ENCODE measurements around the gene PCSK6. TPM values are rescaled to one million over a fixed set of nuclear protein-coding genes. Genes with fewer than 3 reads are reported as not detected.

PCSK6 gene
- total RNA-seq, 1 experiment from 2014 or later = 10.6 TPM

DNA sequence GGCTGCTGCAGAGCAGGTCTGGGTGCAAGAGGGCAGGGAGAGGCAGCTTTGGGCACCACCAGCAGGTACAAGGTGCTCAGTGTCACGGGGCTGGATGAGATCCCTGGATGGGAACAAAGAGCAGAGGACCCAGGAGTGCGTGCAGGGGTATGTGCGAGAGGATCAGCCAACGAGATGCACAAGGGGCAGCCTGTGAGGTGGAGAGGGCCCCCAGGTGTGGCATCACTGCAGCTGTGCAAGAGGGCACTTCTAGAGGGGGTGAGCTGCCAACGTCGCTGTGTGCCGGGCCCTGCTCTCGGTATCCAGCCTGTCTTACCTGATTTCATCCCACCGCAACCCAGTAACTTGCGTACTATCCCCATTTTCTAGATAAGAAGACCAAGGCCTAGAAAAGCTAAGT, 127.1 kb downstream of the PCSK6 start:
- Histone ChIP-seq H3K4me3 (ENCODE audit: low read depth in 2 of 2, low read length in 2 of 2) (no peak overlapping the region), H3K36me3 (ENCODE audit: control insufficient read depth, insufficient read depth, low read length) (no peaks in the 10 kb centered on the region), H3K4me1 (ENCODE audit: control insufficient read depth, insufficient read depth, low read length) (peaks cover 10% of the 10 kb centered on the region), H3K27me3 (ENCODE audit: control insufficient read depth, insufficient read depth, low read length) (no peaks in the 10 kb centered on the region), H3K9me3 (ENCODE audit: control insufficient read depth, insufficient read depth, low read depth, low read length) (no peaks in the 10 kb centered on the region), H3K27ac (ENCODE audit: low read length) (no peak overlapping the region)
- DNase-seq (ENCODE audit: low read depth, low spot score) = no peak
- ATAC-seq = no peak
- intact Hi-C loops (cut with micrococcal nuclease; ENCODE audit: unreplicated experiment) = no loop called here
- TF ChIP-seq, protein P1, sequence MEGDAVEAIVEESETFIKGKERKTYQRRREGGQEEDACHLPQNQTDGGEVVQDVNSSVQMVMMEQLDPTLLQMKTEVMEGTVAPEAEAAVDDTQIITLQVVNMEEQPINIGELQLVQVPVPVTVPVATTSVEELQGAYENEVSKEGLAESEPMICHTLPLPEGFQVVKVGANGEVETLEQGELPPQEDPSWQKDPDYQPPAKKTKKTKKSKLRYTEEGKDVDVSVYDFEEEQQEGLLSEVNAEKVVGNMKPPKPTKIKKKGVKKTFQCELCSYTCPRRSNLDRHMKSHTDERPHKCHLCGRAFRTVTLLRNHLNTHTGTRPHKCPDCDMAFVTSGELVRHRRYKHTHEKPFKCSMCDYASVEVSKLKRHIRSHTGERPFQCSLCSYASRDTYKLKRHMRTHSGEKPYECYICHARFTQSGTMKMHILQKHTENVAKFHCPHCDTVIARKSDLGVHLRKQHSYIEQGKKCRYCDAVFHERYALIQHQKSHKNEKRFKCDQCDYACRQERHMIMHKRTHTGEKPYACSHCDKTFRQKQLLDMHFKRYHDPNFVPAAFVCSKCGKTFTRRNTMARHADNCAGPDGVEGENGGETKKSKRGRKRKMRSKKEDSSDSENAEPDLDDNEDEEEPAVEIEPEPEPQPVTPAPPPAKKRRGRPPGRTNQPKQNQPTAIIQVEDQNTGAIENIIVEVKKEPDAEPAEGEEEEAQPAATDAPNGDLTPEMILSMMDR (IDR thresholded peaks at IDR 0.05) = no peak
- TF ChIP-seq POLR2AphosphoS5 (IDR thresholded peaks at IDR 0.05; ENCODE audit: low read depth, low read length) (no peak), TCF7L2 (IDR thresholded peaks at IDR 0.05; ENCODE audit: low read depth, low read length) (no peak), SIN3A (IDR thresholded peaks at IDR 0.05; ENCODE audit: borderline replicate concordance, insufficient read depth, low read depth, low read length) (no peak)
- TF ChIP-seq, protein P2, sequence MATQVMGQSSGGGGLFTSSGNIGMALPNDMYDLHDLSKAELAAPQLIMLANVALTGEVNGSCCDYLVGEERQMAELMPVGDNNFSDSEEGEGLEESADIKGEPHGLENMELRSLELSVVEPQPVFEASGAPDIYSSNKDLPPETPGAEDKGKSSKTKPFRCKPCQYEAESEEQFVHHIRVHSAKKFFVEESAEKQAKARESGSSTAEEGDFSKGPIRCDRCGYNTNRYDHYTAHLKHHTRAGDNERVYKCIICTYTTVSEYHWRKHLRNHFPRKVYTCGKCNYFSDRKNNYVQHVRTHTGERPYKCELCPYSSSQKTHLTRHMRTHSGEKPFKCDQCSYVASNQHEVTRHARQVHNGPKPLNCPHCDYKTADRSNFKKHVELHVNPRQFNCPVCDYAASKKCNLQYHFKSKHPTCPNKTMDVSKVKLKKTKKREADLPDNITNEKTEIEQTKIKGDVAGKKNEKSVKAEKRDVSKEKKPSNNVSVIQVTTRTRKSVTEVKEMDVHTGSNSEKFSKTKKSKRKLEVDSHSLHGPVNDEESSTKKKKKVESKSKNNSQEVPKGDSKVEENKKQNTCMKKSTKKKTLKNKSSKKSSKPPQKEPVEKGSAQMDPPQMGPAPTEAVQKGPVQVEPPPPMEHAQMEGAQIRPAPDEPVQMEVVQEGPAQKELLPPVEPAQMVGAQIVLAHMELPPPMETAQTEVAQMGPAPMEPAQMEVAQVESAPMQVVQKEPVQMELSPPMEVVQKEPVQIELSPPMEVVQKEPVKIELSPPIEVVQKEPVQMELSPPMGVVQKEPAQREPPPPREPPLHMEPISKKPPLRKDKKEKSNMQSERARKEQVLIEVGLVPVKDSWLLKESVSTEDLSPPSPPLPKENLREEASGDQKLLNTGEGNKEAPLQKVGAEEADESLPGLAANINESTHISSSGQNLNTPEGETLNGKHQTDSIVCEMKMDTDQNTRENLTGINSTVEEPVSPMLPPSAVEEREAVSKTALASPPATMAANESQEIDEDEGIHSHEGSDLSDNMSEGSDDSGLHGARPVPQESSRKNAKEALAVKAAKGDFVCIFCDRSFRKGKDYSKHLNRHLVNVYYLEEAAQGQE (IDR thresholded peaks at IDR 0.05; ENCODE audit: insufficient read depth in 1 of 2, low read depth in 2 of 2, low read length in 1 of 2) = no peak
- POLR2A ChIA-PET = no interaction called here
- in situ Hi-C loops (cut with HindIII; ENCODE audit: low pct_unique_long_range_greater_than_20kb, low sequenced_read_pairs) = no loop called here
- no TSS peak for BruUV-seq (replicated peaks)
- CTCF ChIA-PET = no interaction called here

DNA sequence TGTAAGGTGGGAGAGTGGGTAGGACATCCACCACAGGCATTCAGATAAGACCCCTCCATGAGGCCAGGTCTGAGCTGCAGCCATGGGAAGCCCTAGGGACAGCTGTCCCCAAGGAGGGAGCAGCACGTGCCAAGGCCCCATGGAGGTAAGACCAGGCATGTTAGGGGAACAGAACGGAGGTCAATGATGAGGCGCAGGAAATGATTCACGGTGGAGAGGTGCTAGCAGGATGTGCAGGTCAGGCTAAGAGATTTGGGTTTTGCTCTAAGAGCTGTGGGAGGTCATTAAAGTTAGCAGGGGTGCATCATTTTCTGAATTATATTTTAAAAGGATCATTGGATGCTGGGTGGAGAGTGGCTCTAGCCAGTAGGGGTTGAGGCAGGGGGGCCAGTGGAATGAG, 128.1 kb downstream of the PCSK6 start:
- Histone ChIP-seq H3K9me3 (ENCODE audit: control insufficient read depth, insufficient read depth, low read depth, low read length) (no peaks in the 10 kb centered on the region), H3K36me3 (ENCODE audit: control insufficient read depth, insufficient read depth, low read length) (no peaks in the 10 kb centered on the region), H3K27ac (ENCODE audit: low read length) (no peak overlapping the region), H3K4me3 (ENCODE audit: low read depth in 2 of 2, low read length in 2 of 2) (no peak overlapping the region), H3K27me3 (ENCODE audit: control insufficient read depth, insufficient read depth, low read length) (no peaks in the 10 kb centered on the region), H3K4me1 (ENCODE audit: control insufficient read depth, insufficient read depth, low read length) (peaks cover 10% of the 10 kb centered on the region)
- in situ Hi-C loops (cut with HindIII; ENCODE audit: low pct_unique_long_range_greater_than_20kb, low sequenced_read_pairs) (no loop called here), intact Hi-C loops (cut with micrococcal nuclease; ENCODE audit: unreplicated experiment) (no loop called here)
- no peak for ATAC-seq
- BruUV-seq (replicated peaks) = no TSS peak
- ChIA-PET CTCF (no interaction called here), POLR2A (no interaction called here)
- DNase-seq (ENCODE audit: low read depth, low spot score) = no peak
- no peak for TF ChIP-seq TCF7L2 (IDR thresholded peaks at IDR 0.05; ENCODE audit: low read depth, low read length)
- no peak for TF ChIP-seq SIN3A (IDR thresholded peaks at IDR 0.05; ENCODE audit: borderline replicate concordance, insufficient read depth, low read depth, low read length)
- TF ChIP-seq, protein P1 (IDR thresholded peaks at IDR 0.05) = no peak
- TF ChIP-seq, protein P2 (IDR thresholded peaks at IDR 0.05; ENCODE audit: insufficient read depth in 1 of 2, low read depth in 2 of 2, low read length in 1 of 2) = no peak
- no peak for TF ChIP-seq POLR2AphosphoS5 (IDR thresholded peaks at IDR 0.05; ENCODE audit: low read depth, low read length)

Data from Panc1 (cell line).